HG02973 (cell line): Measurements from ENCODE around the gene ANO1.

Source experiments
- ATAC-seq: cut with Tn5 transposase; IDR thresholded peaks from one replicate; pipeline ENCODE4 v1.9.1; 2021; ENCODE audit warnings: moderate library complexity; ENCODE audit not compliant: unreplicated experiment

The ANO1 gene

GRCh38 chr11:70133771-70134335, 55.7 kb downstream of the ANO1 start:
- no peak for ATAC-seq

- ATAC-seq: no peak
Measured at GRCh38 chr11:70134490-70134889, 56.4 kb downstream of the ANO1 start.

GRCh38 chr11:70135142-70135541, 57.0 kb downstream of the ANO1 start:
- no peak for ATAC-seq

- ATAC-seq: no peak
Measured at GRCh38 chr11:70135625-70136059, 57.5 kb downstream of the ANO1 start.

- ATAC-seq: no peak
Measured at GRCh38 chr11:70137383-70137782, 59.3 kb downstream of the ANO1 start.

- ATAC-seq: no peak
Measured at GRCh38 chr11:70138403-70138802, 60.3 kb downstream of the ANO1 start.

- no peak for ATAC-seq
Measured at GRCh38 chr11:70139785-70140410, 61.8 kb downstream of the ANO1 start.

- ATAC-seq: no peak
Measured at GRCh38 chr11:70140711-70141485, 62.8 kb downstream of the ANO1 start.

GRCh38 chr11:70141486-70142220, 63.5 kb downstream of the ANO1 start:
- ATAC-seq: no peak

GRCh38 chr11:70142221-70142875, 64.2 kb downstream of the ANO1 start:
- ATAC-seq: no peak

- no peak for ATAC-seq
Measured at GRCh38 chr11:70144262-70144661, 66.1 kb downstream of the ANO1 start.

GRCh38 chr11:70145071-70145470, 67.0 kb downstream of the ANO1 start:
- no peak for ATAC-seq

GRCh38 chr11:70145841-70146240, 67.7 kb downstream of the ANO1 start:
- ATAC-seq: no peak

GRCh38 chr11:70146299-70146698, 68.2 kb downstream of the ANO1 start:
- ATAC-seq: no peak

- ATAC-seq: no peak
Measured at GRCh38 chr11:70146895-70147520, 68.9 kb downstream of the ANO1 start.

- no peak for ATAC-seq
Measured at GRCh38 chr11:70147668-70148067, 69.6 kb downstream of the ANO1 start.

GRCh38 chr11:70151671-70152070, 73.6 kb downstream of the ANO1 start:
- ATAC-seq: no peak

- no peak for ATAC-seq
Measured at GRCh38 chr11:70153133-70153727, 75.1 kb downstream of the ANO1 start.

- no peak for ATAC-seq
Measured at GRCh38 chr11:70155386-70155785, 77.3 kb downstream of the ANO1 start.
